GM18526 (cell line): ENCODE data around the gene ZKSCAN3.

Source experiments
- POLR2A ChIP-seq: IDR thresholded peaks from 3 replicates; pipeline ENCODE4 v1.6.1; 2011; ENCODE audit not compliant: insufficient read length; ENCODE audit errors: extremely low read depth

ZKSCAN3 gene

DNA sequence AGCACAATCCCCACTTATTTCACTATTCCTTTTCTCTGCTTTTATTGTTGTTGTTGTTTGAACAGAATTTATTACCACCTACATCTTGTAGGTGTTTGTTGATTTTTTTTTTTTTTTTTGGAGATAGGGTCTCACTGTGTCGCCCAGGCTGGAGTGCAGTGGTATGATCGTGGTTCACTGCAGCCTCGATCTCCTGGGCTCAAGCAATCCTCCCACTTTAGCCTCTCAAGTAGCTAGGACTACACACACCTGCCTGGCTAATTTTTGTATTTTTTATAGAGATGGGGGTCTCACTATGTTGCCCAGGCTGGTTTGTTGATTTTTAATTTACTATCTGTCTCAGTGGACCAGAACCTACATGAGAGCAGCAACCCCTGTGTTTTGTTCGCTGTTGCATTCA, 46.2 kb downstream of the ZKSCAN3 start:
- no peak for TF ChIP-seq POLR2A

- TF ChIP-seq POLR2A: peak; percentile 87
These were observed 49.8 kb downstream of the ZKSCAN3 start, which contains the start of gene ZSCAN12 for GRCh38 chr6:28399350-28400121. Gene ZSCAN12, minus strand, starts transcription at chr6:28399747. Its CDS starts 1,342 bp downstream, at chr6:28398405.

DNA sequence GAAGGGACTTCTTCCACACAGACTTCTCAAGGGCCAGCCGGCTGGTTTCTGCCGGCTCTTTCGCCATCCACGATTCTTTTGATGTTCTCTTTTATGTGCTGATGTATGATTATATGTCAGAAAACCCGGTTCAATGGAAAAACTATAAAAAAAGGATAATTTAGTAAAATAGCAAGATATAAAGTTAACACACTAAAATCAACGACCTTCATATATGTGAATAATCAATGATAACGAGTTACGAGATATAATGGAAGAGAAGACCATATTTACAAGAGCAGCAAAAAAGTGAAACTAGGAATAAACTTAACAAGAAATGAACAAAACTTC, 50.3 kb downstream of the ZKSCAN3 start:
- TF ChIP-seq POLR2A: no peak

GRCh38 chr6:28401172-28401571, 51.4 kb downstream of the ZKSCAN3 start:
- TF ChIP-seq POLR2A: no peak

DNA sequence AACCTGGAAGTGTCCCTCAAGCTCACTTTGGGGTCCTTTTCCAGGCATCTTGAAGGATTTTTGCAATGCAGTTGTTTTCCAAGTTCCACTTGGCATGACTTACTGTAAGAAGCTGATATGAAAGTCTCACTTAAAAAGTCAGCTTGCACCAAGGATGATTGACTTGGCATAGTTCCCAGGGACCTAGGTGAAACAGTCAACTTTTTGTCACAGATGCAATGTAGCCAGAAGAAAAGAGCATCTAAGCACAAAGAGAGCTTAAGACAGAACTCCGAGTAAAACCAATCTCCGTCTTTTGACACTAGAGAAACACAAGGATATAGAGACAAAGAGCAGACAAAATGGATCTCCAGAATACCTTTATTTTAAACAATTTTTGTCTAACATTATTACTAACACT, 52.5 kb downstream of the ZKSCAN3 start:
- TF ChIP-seq POLR2A: no peak

DNA sequence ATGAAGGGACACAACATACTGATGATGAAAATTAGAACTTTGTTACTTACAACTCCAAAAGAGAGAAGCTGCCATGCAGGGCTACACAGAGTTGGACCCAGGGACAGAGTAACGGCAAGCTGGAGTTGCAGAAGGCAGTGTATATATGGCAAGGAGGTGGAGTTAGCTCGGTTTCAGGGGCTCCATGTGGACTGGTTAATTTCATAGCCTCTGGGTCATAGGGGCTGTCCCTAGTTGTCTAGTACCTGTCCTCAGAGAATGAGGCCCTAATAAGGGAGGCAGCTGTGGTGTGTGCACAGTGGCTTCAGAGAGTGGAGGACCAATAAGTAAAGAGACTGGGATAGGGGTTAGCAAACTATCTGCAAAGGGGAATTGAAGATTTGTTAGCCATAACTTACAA, 57.7 kb downstream of the ZKSCAN3 start:
- no peak for TF ChIP-seq POLR2A

GRCh38 chr6:28408076-28408802, 58.5 kb downstream of the ZKSCAN3 start:
- TF ChIP-seq POLR2A: no peak

DNA sequence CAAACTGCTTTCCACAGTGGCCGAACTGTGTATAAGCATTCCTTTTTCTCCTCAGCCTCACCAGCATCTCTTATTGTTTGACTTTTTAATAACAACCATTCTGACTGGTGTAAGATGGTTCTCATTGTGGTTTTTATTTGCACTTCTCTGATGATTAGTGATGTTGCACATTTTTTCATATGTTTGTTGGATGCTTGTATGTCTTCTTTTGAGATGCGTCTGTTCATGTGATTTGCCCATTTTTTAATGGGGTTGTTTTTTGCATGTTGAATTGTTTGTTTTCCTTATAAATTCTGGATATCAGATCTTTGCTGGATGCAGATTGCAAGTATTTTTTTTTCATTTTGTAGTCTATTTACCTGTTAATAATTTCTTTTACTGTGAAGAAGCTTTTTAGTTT, 61.0 kb downstream of the ZKSCAN3 start:
- TF ChIP-seq POLR2A: no peak

- no peak for TF ChIP-seq POLR2A
These were observed 63.9 kb downstream of the ZKSCAN3 start for GRCh38 chr6:28413681-28414080.
